Neuronal stem cell (in vitro differentiated cells): Measurements from ENCODE around the gene LIPA.
A peak's percentile ranks its signal among the peaks of the same experiment; 100 is the strongest.

Experiments used
- DNase-seq: peaks from one replicate; pipeline ENCODE4 v3.0.0-alpha.2; 2013; ENCODE audit warnings: low spot score
- H2AFZ ChIP-seq: one replicate; pipeline ENCODE4 v1.6.1; 2013; ENCODE audit warnings: mild to moderate bottlenecking, low read length, inconsistent platforms
- H2AK5ac ChIP-seq: 2 replicates; pipeline ENCODE4 v1.6.1; 2013; ENCODE audit warnings: low read depth, mild to moderate bottlenecking, inconsistent platforms, low read length, moderate library complexity, mixed read lengths
- H2BK120ac ChIP-seq: 2 replicates; pipeline ENCODE4 v1.6.1; 2013; ENCODE audit warnings: low read depth, mild to moderate bottlenecking, inconsistent platforms, low read length, moderate library complexity, mixed read lengths
- H2BK12ac ChIP-seq: one replicate; pipeline ENCODE4 v1.6.1; 2013; ENCODE audit warnings: low read length, inconsistent platforms
- H2BK15ac ChIP-seq: 2 replicates; pipeline ENCODE4 v1.6.1; 2013; ENCODE audit warnings: mild to moderate bottlenecking, low read length, inconsistent platforms, mixed read lengths
- H2BK5ac ChIP-seq: one replicate; pipeline ENCODE4 v1.6.1; 2013; ENCODE audit warnings: inconsistent platforms, mild to moderate bottlenecking, low read length, moderate library complexity
- H3K14ac ChIP-seq: one replicate; pipeline ENCODE4 v1.6.1; 2013; ENCODE audit warnings: low read length, inconsistent platforms
- H3K18ac ChIP-seq: 2 replicates; pipeline ENCODE4 v1.6.1; 2013; ENCODE audit warnings: low read length, inconsistent platforms
- H3K23ac ChIP-seq: 2 replicates; pipeline ENCODE4 v1.6.1; 2013; ENCODE audit warnings: low read depth, mild to moderate bottlenecking, mixed read lengths, low read length, inconsistent platforms; ENCODE audit not compliant: poor library complexity
- H3K27ac ChIP-seq: replicated peaks from 3 replicates; pipeline ENCODE4 v1.5.1; 2013; ENCODE audit warnings: low read length, inconsistent platforms
- H3K27me3 ChIP-seq, 3 experiments: 2 replicates each; pipeline ENCODE4 v1.6.1; 2013; ENCODE audit warnings: low read length in 3 of 3, mild to moderate bottlenecking in 2 of 3, inconsistent platforms in 1 of 3, low read depth in 1 of 3, mixed read lengths in 1 of 3, moderate library complexity in 1 of 3; ENCODE audit not compliant: control insufficient read depth in 3 of 3, insufficient read depth in 3 of 3
- H3K36me3 ChIP-seq, 2 donors: replicated peaks in 1 of 2; 2 replicates each; pipeline ENCODE4 v1.6.1; 2013; ENCODE audit warnings: low read length in 2 of 2; ENCODE audit not compliant: control insufficient read depth in 2 of 2, insufficient read depth in 2 of 2
- H3K4ac ChIP-seq: 2 replicates; pipeline ENCODE4 v1.6.1; 2013; ENCODE audit warnings: inconsistent platforms, mild to moderate bottlenecking, low read length, moderate library complexity
- H3K4me1 ChIP-seq, 2 donors: 1 replicate in 1 of 2; 2 replicates in 1 of 2; pipeline ENCODE4 v1.6.1; 2013; ENCODE audit warnings: low read length in 2 of 2, low read depth in 1 of 2; ENCODE audit not compliant: control insufficient read depth in 2 of 2, insufficient read depth in 1 of 2
- H3K4me2 ChIP-seq: one replicate; pipeline ENCODE4 v1.6.1; 2013; ENCODE audit warnings: mild to moderate bottlenecking, low read length, inconsistent platforms; ENCODE audit not compliant: insufficient read depth, poor library complexity, severe bottlenecking
- H3K4me3 ChIP-seq, 2 donors: 2 replicates each; pipeline ENCODE4 v1.5.1; 2013; ENCODE audit warnings: low read length in 2 of 2, mild to moderate bottlenecking in 2 of 2, inconsistent platforms in 1 of 2, moderate library complexity in 1 of 2
- H3K79me1 ChIP-seq: one replicate; pipeline ENCODE4 v1.6.1; 2013; ENCODE audit warnings: low read depth, mild to moderate bottlenecking, inconsistent platforms, low read length, moderate library complexity
- H3K9ac ChIP-seq: one replicate; pipeline ENCODE4 v1.6.1; 2013; ENCODE audit warnings: mild to moderate bottlenecking, low read depth, low read length, inconsistent platforms; ENCODE audit not compliant: poor library complexity
- H3K9me3 ChIP-seq, 2 donors: replicated peaks in 1 of 2; 2 replicates each; pipeline versions ENCODE3 to v1.6.1; 2013; ENCODE audit warnings: low read length in 2 of 2, mild to moderate bottlenecking in 2 of 2, inconsistent platforms in 1 of 2, low read depth in 1 of 2, mixed read lengths in 1 of 2, moderate library complexity in 1 of 2; ENCODE audit not compliant: control insufficient read depth in 2 of 2, insufficient read depth in 1 of 2
- H4K8ac ChIP-seq: one replicate; pipeline ENCODE4 v1.6.1; 2013; ENCODE audit warnings: low read depth, mild to moderate bottlenecking, inconsistent platforms, low read length, moderate library complexity
- H4K91ac ChIP-seq: one replicate; pipeline ENCODE4 v1.6.1; 2013; ENCODE audit warnings: low read length, low read depth, mild to moderate bottlenecking, inconsistent platforms; ENCODE audit not compliant: poor library complexity
- WGBS, 2 donors: extraction: QIAGEN DNeasy Blood & Tissue Kit; methylation state at CpG; one replicate each; pipeline ENCODE4 v1.1.7; 2013; ENCODE audit warnings: missing lambda C conversion rate in 2 of 2, mixed read lengths in 1 of 2; ENCODE audit not compliant: insufficient read length in 2 of 2, insufficient replicate concordance in 1 of 2; ENCODE audit errors: extremely low coverage in 2 of 2; 5-methylcytosine and 5-hydroxymethylcytosine counted together

Gene LIPA

DNA sequence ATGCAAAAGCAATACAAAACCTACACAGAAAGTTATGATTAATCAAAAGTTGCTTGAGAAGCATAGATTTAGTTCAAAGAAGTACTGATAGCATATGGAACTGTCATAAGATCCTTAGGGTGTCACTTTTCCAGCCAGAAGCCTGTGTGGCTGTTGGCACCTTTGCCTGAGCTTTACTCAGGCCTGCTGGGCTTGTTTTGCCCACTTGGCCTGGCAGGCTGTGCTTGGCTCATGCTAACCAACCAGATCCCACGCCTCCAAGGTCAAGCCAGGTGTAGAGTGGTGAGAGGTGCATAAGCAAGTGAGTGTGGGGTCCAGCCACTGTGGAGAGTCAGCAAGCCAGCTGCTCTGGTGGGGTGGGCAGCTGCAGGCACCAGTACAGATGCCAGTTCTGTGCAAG, 12.0 kb upstream of the LIPA start:
- H2BK120ac ChIP-seq = no peak overlapping the region
- H3K27me3 ChIP-seq = no peaks in the 10 kb centered on the region
- no peak overlapping the region for H3K4ac ChIP-seq
- H3K23ac ChIP-seq = peak overlapping the region; percentile 50
- H3K4me1 ChIP-seq = peaks cover 7 to 8% of the 10 kb centered on the region in 2 donors
- peaks cover 3 to 9% of the 10 kb centered on the region in 2 donors for H3K9me3 ChIP-seq
- no peaks in the 10 kb centered on the region for H3K36me3 ChIP-seq
- no peak overlapping the region for H2AFZ ChIP-seq
- no peak overlapping the region for H4K8ac ChIP-seq
- H4K91ac ChIP-seq = no peak overlapping the region
- H3K14ac ChIP-seq = no peak overlapping the region
- WGBS, 2 donors = no CpG with 5 or more reads among the region's 1 CpG
- peaks cover 1% of the 10 kb centered on the region for H3K79me1 ChIP-seq
- no peak overlapping the region for H3K27ac ChIP-seq
- peak overlapping the region; percentile 77 for H3K18ac ChIP-seq
- no peak overlapping the region for H3K4me2 ChIP-seq
- H3K4me3 ChIP-seq = no peak overlapping the region
- DNase-seq = no peak
- peak overlapping the region; percentile 71 for H2AK5ac ChIP-seq
- H2BK15ac ChIP-seq = peak overlapping the region; percentile 84
- peak overlapping the region; percentile 72 for H2BK5ac ChIP-seq
- H2BK12ac ChIP-seq = no peak overlapping the region
- H3K9ac ChIP-seq = no peak overlapping the region

DNA sequence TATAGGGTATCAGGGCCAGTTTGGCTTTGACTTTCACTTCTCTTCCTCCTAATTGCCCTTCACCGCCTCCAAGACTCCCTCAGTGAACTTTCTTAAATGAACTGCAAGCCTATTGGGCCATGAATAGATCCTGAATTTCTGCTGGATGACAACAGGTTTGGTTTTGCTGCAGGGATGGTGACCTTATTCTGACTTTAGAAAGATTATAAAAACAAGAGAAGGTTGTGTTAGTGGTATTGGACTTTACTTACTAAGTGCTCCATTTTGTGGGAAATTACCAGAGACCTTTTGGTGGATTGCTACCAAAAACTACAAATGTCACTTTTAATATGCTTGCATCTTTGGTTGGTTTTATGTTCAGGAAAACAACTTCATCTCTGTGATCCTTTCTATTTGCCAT, 11.5 kb upstream of the LIPA start:
- H3K27ac ChIP-seq = no peak overlapping the region
- no CpG with 5 or more reads among the region's 1 CpG for WGBS, 2 donors
- no peak overlapping the region for H2AK5ac ChIP-seq
- no peak overlapping the region for H3K4me2 ChIP-seq
- H3K4me3 ChIP-seq = no peak overlapping the region
- H3K79me1 ChIP-seq = peaks cover 1% of the 10 kb centered on the region
- H2BK15ac ChIP-seq = no peak overlapping the region
- no peak overlapping the region for H4K8ac ChIP-seq
- H2BK120ac ChIP-seq = no peak overlapping the region
- H3K23ac ChIP-seq = no peak overlapping the region
- H3K4me1 ChIP-seq = peaks cover 7 to 8% of the 10 kb centered on the region in 2 donors
- no peaks in the 10 kb centered on the region for H3K27me3 ChIP-seq
- H3K14ac ChIP-seq = no peak overlapping the region
- no peak overlapping the region for H3K4ac ChIP-seq
- DNase-seq = no peak
- H3K9me3 ChIP-seq = peaks cover 3 to 9% of the 10 kb centered on the region in 2 donors
- no peak overlapping the region for H3K9ac ChIP-seq
- H3K36me3 ChIP-seq = no peaks in the 10 kb centered on the region
- H2BK5ac ChIP-seq = no peak overlapping the region
- H3K18ac ChIP-seq = no peak overlapping the region
- no peak overlapping the region for H2BK12ac ChIP-seq
- H2AFZ ChIP-seq = no peak overlapping the region
- H4K91ac ChIP-seq = no peak overlapping the region

DNA sequence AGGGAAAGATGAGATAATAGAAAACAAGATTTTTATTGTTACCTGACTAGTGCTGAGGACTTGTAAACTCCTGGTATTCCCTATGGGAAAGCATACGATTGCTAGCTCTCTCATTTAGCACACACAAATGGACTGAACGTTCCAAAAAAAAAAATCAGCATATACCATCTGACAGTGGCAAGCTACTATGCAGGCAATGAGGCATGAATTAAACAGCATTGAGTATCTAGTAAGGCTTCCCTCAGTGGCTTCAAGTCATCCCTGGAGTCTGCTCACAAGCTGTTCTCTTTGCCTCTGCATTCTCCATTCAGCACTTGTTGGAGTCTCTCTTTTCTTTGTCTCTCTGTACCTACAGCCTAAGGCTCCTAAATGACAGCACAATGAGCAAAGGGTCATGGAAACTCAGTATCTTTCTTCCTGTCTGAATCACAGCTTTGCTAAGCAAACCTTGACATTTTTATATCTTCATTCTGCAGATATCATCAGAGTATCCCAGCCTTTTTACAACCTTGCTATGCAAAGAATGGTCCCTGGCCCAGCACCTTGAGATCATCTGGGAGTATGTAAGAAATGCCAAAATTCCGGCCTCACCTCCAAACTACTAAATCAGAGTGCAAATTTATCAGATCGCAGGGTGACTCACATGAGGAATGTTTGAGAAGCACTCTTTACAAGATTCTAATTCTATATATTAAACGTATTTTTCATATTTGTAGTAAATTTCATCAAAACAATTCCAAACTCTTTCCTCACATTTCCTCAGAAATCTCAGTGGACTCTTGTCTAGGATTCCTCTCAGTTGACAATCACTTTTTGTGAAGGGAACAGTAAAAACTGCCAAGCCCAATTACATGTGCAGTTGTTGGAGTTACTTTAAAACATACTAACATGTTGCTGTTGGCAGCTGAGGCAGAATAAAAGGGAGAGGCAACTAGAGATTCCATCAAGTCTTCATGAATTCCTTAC, 10.8 kb upstream of the LIPA start:
- Histone ChIP-seq H4K8ac (no peak overlapping the region), H3K4me2 (no peak overlapping the region), H3K79me1 (peaks cover 1% of the 10 kb centered on the region), H2BK12ac (no peak overlapping the region), H3K9me3 (peaks cover 3 to 9% of the 10 kb centered on the region in 2 donors), H3K9ac (no peak overlapping the region), H2BK15ac (no peak overlapping the region), H3K27ac (no peak overlapping the region), H3K23ac (no peak overlapping the region), H3K4me1 (peaks cover 7 to 8% of the 10 kb centered on the region in 2 donors), H2BK5ac (no peak overlapping the region), H2AK5ac (no peak overlapping the region), H4K91ac (no peak overlapping the region), H3K14ac (no peak overlapping the region), H3K4ac (no peak overlapping the region), H2AFZ (no peak overlapping the region), H3K36me3 (no peaks in the 10 kb centered on the region), H3K27me3 (no peaks in the 10 kb centered on the region), H3K18ac (no peak overlapping the region), H2BK120ac (no peak overlapping the region), H3K4me3 (no peak overlapping the region)
- DNase-seq = no peak
- no CpG with 5 or more reads among the region's 5 CpGs for WGBS, 2 donors

DNA sequence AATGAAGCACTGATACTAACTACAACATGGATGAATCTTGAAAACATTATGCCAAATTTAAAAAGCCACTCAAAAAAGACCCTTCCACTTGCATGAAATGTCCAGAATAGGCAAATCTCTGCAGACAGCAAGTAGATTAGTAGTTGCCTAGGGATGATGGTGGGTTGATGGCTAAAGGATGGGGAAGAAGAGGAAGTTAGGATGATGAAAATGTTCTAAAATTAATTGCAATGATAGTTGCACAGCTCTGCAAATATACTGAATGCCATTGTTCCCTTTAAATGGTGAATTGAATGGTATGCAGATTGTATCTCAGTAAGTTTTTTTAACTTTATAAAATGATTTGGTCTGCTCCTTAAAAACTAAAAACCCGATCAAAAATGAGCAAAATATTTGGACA, 7.3 kb upstream of the LIPA start:
- Histone ChIP-seq H3K27me3 (no peaks in the 10 kb centered on the region), H3K18ac (no peak overlapping the region), H2BK12ac (no peak overlapping the region), H4K91ac (no peak overlapping the region), H3K36me3 (no peaks in the 10 kb centered on the region), H2AFZ (no peak overlapping the region), H4K8ac (no peak overlapping the region), H2BK5ac (no peak overlapping the region), H3K4me2 (no peak overlapping the region), H3K4ac (no peak overlapping the region), H3K27ac (no peak overlapping the region), H3K23ac (no peak overlapping the region), H3K9me3 (peaks cover 5 to 7% of the 10 kb centered on the region in 2 donors), H2AK5ac (no peak overlapping the region), H3K14ac (no peak overlapping the region), H2BK15ac (no peak overlapping the region), H3K9ac (no peak overlapping the region), H3K79me1 (peaks cover 1% of the 10 kb centered on the region), H2BK120ac (no peak overlapping the region), H3K4me3 (no peak overlapping the region), H3K4me1 (peaks cover 3 to 8% of the 10 kb centered on the region in 2 donors)
- no CpG with 5 or more reads among the region's 1 CpG for WGBS, 2 donors
- DNase-seq = no peak
